K562 (cell line): ENCODE data around the gene IL36RN. TPM values are rescaled to one million over a fixed set of nuclear protein-coding genes. Genes with fewer than 3 reads are reported as not detected.

Experiments
- ATAC-seq: fragments of 200-7000 bp; cut with Tn5 transposase; 3 replicates; pipeline ENCODE4 v1.9.1; 2020; ENCODE audit warnings: moderate library complexity
- BruUV-seq: library from RNA; stranded (reverse); fragments of 400-500 nt; replicated peaks from 2 replicates; lab custom pipeline; 2021; lab: Mats Ljungman, UMichigan
- CTCF ChIA-PET: fragments of 300-600 bp; formaldehyde crosslinking; extraction: SDS; loops from one replicate; lab custom pipeline; 2021; ENCODE audit warnings: low intra/inter-chr PET ratio; lab: Yijun Ruan, JAX
- POLR2A ChIA-PET: fragments of 300-600, 350-650 bp; sonication (Branson Sonifier 250); formaldehyde crosslinking; extraction: SDS; loops from one replicate; lab custom pipeline; 2021; ENCODE audit warnings: antibody characterized with exemption, inconsistent platforms; lab: Yijun Ruan, JAX
- DNase-seq, 4 experiments: peaks; one replicate each; pipeline versions ENCODE4 v3.0.0 to v3.0.0-alpha.2; 2011 to 2018; ENCODE audit warnings: low spot score in 3 of 4, mixed read lengths in 3 of 4; ENCODE audit errors: extremely low read depth in 1 of 4
- FAIRE-seq: peaks from 2 replicates; lab custom pipeline; 2011; peaks lifted over from hg19 to GRCh38; lab: Jason Lieb, UNC
- H2AFZ ChIP-seq: 2 replicates; pipeline ENCODE4 v1.6.0; 2011; ENCODE audit warnings: low read depth, low read length, control low read depth, inconsistent platforms
- H3K27ac ChIP-seq: fragments of 200-600 bp; 3 replicates; pipeline ENCODE4 v1.8.0; 2011; ENCODE audit warnings: low read depth, mild to moderate bottlenecking, control low read depth, inconsistent platforms, low read length, moderate library complexity, mixed read lengths; ENCODE audit errors: extremely low read depth
- H3K27me3 ChIP-seq, 2 experiments: fragments of 300-600 bp in 1 of 2; 2 replicates in 1 of 2; 3 replicates in 1 of 2; pipeline versions ENCODE4 v1.6.0 to v1.8.0; 2011; ENCODE audit warnings: inconsistent platforms in 2 of 2, low read length in 2 of 2, mild to moderate bottlenecking in 1 of 2, mixed read lengths in 1 of 2, moderate library complexity in 1 of 2; ENCODE audit not compliant: control insufficient read depth in 2 of 2, insufficient read depth in 2 of 2
- H3K36me3 ChIP-seq: fragments of 300-600 bp; 3 replicates; pipeline ENCODE4 v1.8.0; 2011; ENCODE audit warnings: mild to moderate bottlenecking, low read length, inconsistent platforms; ENCODE audit not compliant: control insufficient read depth, insufficient read depth
- H3K4me1 ChIP-seq, 2 experiments: fragments of 200-600 bp in 1 of 2; replicated peaks in 1 of 2; 2 replicates in 1 of 2; 3 replicates in 1 of 2; pipeline versions ENCODE4 v1.5.1 to v1.8.0; 2011; ENCODE audit warnings: inconsistent platforms in 2 of 2, low read length in 2 of 2, mild to moderate bottlenecking in 1 of 2, mixed read lengths in 1 of 2, moderate library complexity in 1 of 2; ENCODE audit not compliant: control insufficient read depth in 2 of 2, insufficient read depth in 2 of 2
- H3K4me2 ChIP-seq: 2 replicates; pipeline ENCODE4 v1.6.1; 2011; ENCODE audit warnings: low read length, control low read depth, inconsistent platforms, mixed read lengths; ENCODE audit not compliant: insufficient read depth
- H3K4me3 ChIP-seq: fragments of 200-600 bp; sonication (generic), shearing (Covaris generic); 2 replicates; pipeline ENCODE4 v1.5.1; 2016; ENCODE audit warnings: control low read depth, inconsistent platforms
- H3K79me2 ChIP-seq: fragments of 200-600 bp; 3 replicates; pipeline ENCODE4 v1.8.0; 2011; ENCODE audit warnings: low read length, inconsistent platforms; ENCODE audit not compliant: control insufficient read depth, insufficient read depth
- H3K9ac ChIP-seq, 2 experiments: 2 replicates each; pipeline versions ENCODE4 v1.6.0 to v1.6.1; 2011; ENCODE audit warnings: low read depth in 2 of 2, low read length in 2 of 2, control low read depth in 1 of 2, inconsistent platforms in 1 of 2, mild to moderate bottlenecking in 1 of 2, mixed read lengths in 1 of 2; ENCODE audit not compliant: insufficient read depth in 1 of 2
- H3K9me1 ChIP-seq: one replicate; pipeline ENCODE4 v1.6.0; 2011; ENCODE audit warnings: inconsistent platforms, mild to moderate bottlenecking, low read length, moderate library complexity; ENCODE audit not compliant: control insufficient read depth, insufficient read depth
- H3K9me3 ChIP-seq: replicated peaks from 2 replicates; pipeline ENCODE4 v1.5.1; 2011; ENCODE audit warnings: low read depth, low read length, inconsistent platforms; ENCODE audit not compliant: control insufficient read depth, insufficient read depth
- H4K20me1 ChIP-seq: replicated peaks from 2 replicates; pipeline ENCODE4 v1.6.1; 2011; ENCODE audit warnings: low read length, inconsistent platforms, mixed read lengths; ENCODE audit not compliant: control insufficient read depth, insufficient read depth
- CTBP1 ChIP-seq: fragments of 450-650 bp; IDR thresholded peaks from 2 replicates; pipeline ENCODE4 v1.6.1; 2016; ENCODE audit warnings: borderline replicate concordance
- E2F4 ChIP-seq: sonication (generic); formaldehyde crosslinking; IDR thresholded peaks from 2 replicates; pipeline ENCODE4 v1.8.0; 2022; ENCODE audit warnings: mild to moderate bottlenecking, low read depth, missing genetic modification reagents
- HMBOX1 ChIP-seq: sonication (generic); IDR thresholded peaks from 2 replicates; pipeline ENCODE4 v1.6.1; 2016
- MLLT1 ChIP-seq, 2 experiments: fragments of 450-650 bp; IDR thresholded peaks; 2 replicates each; pipeline ENCODE4 v1.6.1; 2016
- PHF20 ChIP-seq: fragments of 450-650 bp; IDR thresholded peaks from 2 replicates; pipeline ENCODE4 v1.6.1; 2018; ENCODE audit not compliant: partially characterized antibody
- RBBP5 ChIP-seq: fragments of 200-600 bp; sonication (generic); IDR thresholded peaks from 2 replicates; pipeline ENCODE4 v1.6.1; 2012; ENCODE audit warnings: borderline replicate concordance, mild to moderate bottlenecking, low read length, control low read depth, inconsistent platforms; ENCODE audit not compliant: insufficient read depth, poor library complexity, severe bottlenecking
- SAFB2 ChIP-seq: fragments of 200-400 bp; formaldehyde crosslinking; IDR thresholded peaks from 2 replicates; pipeline ENCODE4 v1.6.1; 2018; ENCODE audit warnings: borderline replicate concordance, low read length, low read depth, moderate library complexity; ENCODE audit not compliant: severe bottlenecking
- SLC30A9 ChIP-seq: fragments of 250-450 bp; sonication (Bioruptor Pico); IDR thresholded peaks from 2 replicates; pipeline ENCODE4 v1.8.0; 2022; ENCODE audit warnings: mild to moderate bottlenecking, moderate library complexity
- USF2 ChIP-seq: sonication (generic); formaldehyde crosslinking; IDR thresholded peaks from 2 replicates; pipeline ENCODE4 v1.5.0; 2020; ENCODE audit warnings: missing genetic modification reagents
- ZBTB43 ChIP-seq: sonication (generic); formaldehyde crosslinking; IDR thresholded peaks from 2 replicates; pipeline ENCODE4 v1.8.0; 2023; ENCODE audit warnings: mild to moderate bottlenecking, missing genetic modification reagents
- ZBTB9 ChIP-seq: fragments of 450-650 bp; formaldehyde crosslinking; IDR thresholded peaks from 2 replicates; pipeline ENCODE4 v1.4.0; 2020; ENCODE audit warnings: mild to moderate bottlenecking, moderate library complexity
- ZFX ChIP-seq: sonication (generic); formaldehyde crosslinking; IDR thresholded peaks from 2 replicates; pipeline ENCODE4 v1.8.0; 2022; ENCODE audit warnings: mild to moderate bottlenecking, missing genetic modification reagents, moderate library complexity
- ZNF584 ChIP-seq: fragments of 200-800 bp; sonication (Bioruptor generic); IDR thresholded peaks from 2 replicates; pipeline ENCODE4 v1.6.1; 2016; ENCODE audit warnings: low read depth, mild to moderate bottlenecking, missing genetic modification characterization, missing compliant biosample characterization
- WGBS: fragments of 100-300 bp; shearing (Covaris generic); methylation state at CpG from one replicate; pipeline ENCODE4 v1.1.6; 2016; ENCODE audit warnings: low coverage, mixed read lengths; ENCODE audit not compliant: insufficient coverage; ENCODE audit errors: missing lambda C conversion rate; 5-methylcytosine and 5-hydroxymethylcytosine counted together
- in situ Hi-C: fragments of 300-500 bp; cut with MboI; formaldehyde crosslinking; loops from 4 replicates; pipeline ENCODE4 v1.15.0; 2018; ENCODE audit warnings: inconsistent platforms, mixed read lengths
- intact Hi-C: fragments of 100-400 bp; cut with micrococcal nuclease; formaldehyde crosslinking; loops from 2 replicates; pipeline ENCODE4 v1.14.2; 2022
- polyA plus RNA-seq, 8 experiments: library from polyadenylated mRNA; depleted of rRNA in 4 of 8; stranded (reverse) in 5 of 8; unstranded in 3 of 8; fragments of >200 nt; fragmentation: Nextera tagmentation in 2 of 8; fragmentation: Illumina TruSeq in 1 of 8; extraction: Ambion mirVana in 2 of 8; extraction: Trizol in 1 of 8; gene quantifications; 2 replicates each; pipeline versions ENCODE4 v1.2.1 to v1.2.3, GENCODE V29; 2011 to 2014; ENCODE audit warnings: inconsistent platforms in 1 of 8, missing spikeins in 1 of 8
- total RNA-seq, 7 experiments: library from RNA; depleted of rRNA in 6 of 7; stranded (reverse); fragments of >200 nt in 6 of 7; fragmentation: Illumina TruSeq in 2 of 7; extraction: Trizol in 2 of 7; gene quantifications; 2 replicates each; pipeline versions ENCODE4 v1.2.1 to v1.2.3, GENCODE V29; 2011 to 2021; ENCODE audit warnings: low replicate concordance in 1 of 7

IL36RN gene
- total and polyA plus RNA-seq, 9 of the 15 experiments (the other 6 are each of a cell fraction or from before 2014, with no cell fraction given): not detected

- FAIRE-seq: no peak
- Histone ChIP-seq H3K4me3 (no peak overlapping the region), H3K79me2 (no peaks in the 10 kb centered on the region), H3K27me3 (peaks cover 0 to 22% of the 10 kb centered on the region in 2 experiments; a peak in 3 of 5 replicates), H3K9me1 (no peaks in the 10 kb centered on the region), H3K9me3 (no peaks in the 10 kb centered on the region), H3K4me2 (no peak overlapping the region), H3K4me1 (no peaks in the 10 kb centered on the region), H3K36me3 (no peaks in the 10 kb centered on the region), H2AFZ (no peak overlapping the region), H3K9ac (no peak overlapping the region), H4K20me1 (no peaks in the 10 kb centered on the region), H3K27ac (no peak overlapping the region)
- no TSS peak for BruUV-seq
- POLR2A ChIA-PET: interaction anchor here (1.1 kb wide), 1 partner anchor 9 kb away, joined by 3 read pairs; no protein-coding TSS in a partner anchor
- 0% methylated on average over 5 of the region's 5 CpGs for WGBS
- in situ Hi-C loops: no loop called here
- intact Hi-C loops: no loop called here
- no peak for DNase-seq
- CTCF ChIA-PET: no interaction called here
- no peak for ATAC-seq
- TF ChIP-seq ZFX (no peak), USF2 (no peak), SAFB2 (no peak), ZNF584 (CRISPR knock-in tag) (no peak), MLLT1 (IDR thresholded peaks at IDR 0.05) (no peak), E2F4 (CRISPR knock-in tag) (no peak), HMBOX1 (no peak), RBBP5 (no peak), SLC30A9 (CRISPR knock-in tag) (no peak), PHF20 (no peak), ZBTB43 (no peak), ZBTB9 (no peak), CTBP1 (no peak)
Measured at GRCh38 chr2:113064281-113064680, 5.3 kb downstream of the IL36RN start.
